ENCODE measurements around the gene RAPGEF4.
"Not testable (repeated sequence)": the region's sequence is repeated elsewhere in the genome, so short reads cannot be mapped to it uniquely, and the experiment has no call there.

RAPGEF4 gene

GRCh38 chr2:172726172-172726735 lies 9.4 kb upstream of the RAPGEF4 start:
- DNase-seq: no peak

- no peak for DNase-seq
Observed at GRCh38 chr2:172730411-172730810, 5.2 kb upstream of the RAPGEF4 start.

GRCh38 chr2:172734711-172735581 lies 699 bp upstream of the RAPGEF4 start:
- DNase-seq: no peak

GRCh38 chr2:172736424-172737174 lies 954 bp downstream of the RAPGEF4 start:
- no peak for DNase-seq

- DNase-seq: no peak
Observed at GRCh38 chr2:172739661-172740266, 4.1 kb downstream of the RAPGEF4 start.

GRCh38 chr2:172740856-172741255 lies 5.2 kb downstream of the RAPGEF4 start:
- no peak for DNase-seq

- no peak for DNase-seq
Observed at GRCh38 chr2:172742931-172743540, 7.4 kb downstream of the RAPGEF4 start.

GRCh38 chr2:172743898-172744297 lies 8.3 kb downstream of the RAPGEF4 start:
- DNase-seq: no peak

- no peak for DNase-seq
Observed at GRCh38 chr2:172745636-172746035, 10.0 kb downstream of the RAPGEF4 start.

GRCh38 chr2:172748543-172748942 lies 12.9 kb downstream of the RAPGEF4 start:
- DNase-seq: not testable (repeated sequence)

- DNase-seq: no peak
Observed at GRCh38 chr2:172749388-172749787, 13.7 kb downstream of the RAPGEF4 start.

- no peak for DNase-seq
Observed at GRCh38 chr2:172751564-172751963, 15.9 kb downstream of the RAPGEF4 start.

- no peak for DNase-seq
Observed at GRCh38 chr2:172753610-172754009, 18.0 kb downstream of the RAPGEF4 start.

- no peak for DNase-seq
Observed at GRCh38 chr2:172759441-172759840, 23.8 kb downstream of the RAPGEF4 start.

GRCh38 chr2:172761306-172761705 lies 25.7 kb downstream of the RAPGEF4 start:
- DNase-seq: no peak

- DNase-seq: no peak
Observed at GRCh38 chr2:172762574-172762973, 26.9 kb downstream of the RAPGEF4 start.

- DNase-seq: no peak
Observed at GRCh38 chr2:172763079-172763478, 27.4 kb downstream of the RAPGEF4 start.

GRCh38 chr2:172765662-172766061 lies 30.0 kb downstream of the RAPGEF4 start:
- DNase-seq: no peak

GRCh38 chr2:172768401-172768800 lies 32.8 kb downstream of the RAPGEF4 start:
- no peak for DNase-seq

GRCh38 chr2:172769879-172770278 lies 34.2 kb downstream of the RAPGEF4 start:
- DNase-seq: no peak

- DNase-seq: no peak
Observed at GRCh38 chr2:172770887-172771286, 35.2 kb downstream of the RAPGEF4 start.

- no peak for DNase-seq
Observed at GRCh38 chr2:172772633-172773032, 37.0 kb downstream of the RAPGEF4 start.

- no peak for DNase-seq
Observed at GRCh38 chr2:172774302-172774701, 38.7 kb downstream of the RAPGEF4 start.

Data from kidney glomerular epithelial cell (primary cell).